ENCODE measurements around the gene IMMP2L.

DNA sequence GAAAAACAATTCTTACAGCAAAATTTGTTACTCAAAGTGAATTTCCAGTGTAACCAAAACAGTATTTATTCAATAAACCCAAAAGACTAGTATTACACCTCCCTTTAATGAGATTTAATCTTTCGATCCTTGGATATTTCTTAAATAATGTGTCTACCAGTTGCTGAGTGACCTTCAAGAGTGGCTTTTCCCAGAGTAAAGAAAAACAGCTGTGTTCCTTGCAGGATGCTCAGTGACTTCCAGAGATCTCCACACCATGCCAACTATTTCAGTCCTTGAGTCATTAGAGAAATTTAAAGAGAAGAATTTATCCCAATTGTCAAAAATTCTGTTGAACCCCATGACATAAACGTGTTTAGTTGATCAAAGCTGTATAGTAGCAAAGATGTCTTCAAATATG lies 44.0 kb downstream of the IMMP2L start:
- TF ChIP-seq, protein P1, sequence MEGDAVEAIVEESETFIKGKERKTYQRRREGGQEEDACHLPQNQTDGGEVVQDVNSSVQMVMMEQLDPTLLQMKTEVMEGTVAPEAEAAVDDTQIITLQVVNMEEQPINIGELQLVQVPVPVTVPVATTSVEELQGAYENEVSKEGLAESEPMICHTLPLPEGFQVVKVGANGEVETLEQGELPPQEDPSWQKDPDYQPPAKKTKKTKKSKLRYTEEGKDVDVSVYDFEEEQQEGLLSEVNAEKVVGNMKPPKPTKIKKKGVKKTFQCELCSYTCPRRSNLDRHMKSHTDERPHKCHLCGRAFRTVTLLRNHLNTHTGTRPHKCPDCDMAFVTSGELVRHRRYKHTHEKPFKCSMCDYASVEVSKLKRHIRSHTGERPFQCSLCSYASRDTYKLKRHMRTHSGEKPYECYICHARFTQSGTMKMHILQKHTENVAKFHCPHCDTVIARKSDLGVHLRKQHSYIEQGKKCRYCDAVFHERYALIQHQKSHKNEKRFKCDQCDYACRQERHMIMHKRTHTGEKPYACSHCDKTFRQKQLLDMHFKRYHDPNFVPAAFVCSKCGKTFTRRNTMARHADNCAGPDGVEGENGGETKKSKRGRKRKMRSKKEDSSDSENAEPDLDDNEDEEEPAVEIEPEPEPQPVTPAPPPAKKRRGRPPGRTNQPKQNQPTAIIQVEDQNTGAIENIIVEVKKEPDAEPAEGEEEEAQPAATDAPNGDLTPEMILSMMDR (IDR thresholded peaks at IDR 0.05), result no peak
- TF ChIP-seq EP300 (IDR thresholded peaks at IDR 0.05), result no peak
- TF ChIP-seq, protein P2, sequence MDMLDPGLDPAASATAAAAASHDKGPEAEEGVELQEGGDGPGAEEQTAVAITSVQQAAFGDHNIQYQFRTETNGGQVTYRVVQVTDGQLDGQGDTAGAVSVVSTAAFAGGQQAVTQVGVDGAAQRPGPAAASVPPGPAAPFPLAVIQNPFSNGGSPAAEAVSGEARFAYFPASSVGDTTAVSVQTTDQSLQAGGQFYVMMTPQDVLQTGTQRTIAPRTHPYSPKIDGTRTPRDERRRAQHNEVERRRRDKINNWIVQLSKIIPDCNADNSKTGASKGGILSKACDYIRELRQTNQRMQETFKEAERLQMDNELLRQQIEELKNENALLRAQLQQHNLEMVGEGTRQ (IDR thresholded peaks at IDR 0.05), result no peak
- TF ChIP-seq RFX5 (IDR thresholded peaks at IDR 0.05), result no peak
- TF ChIP-seq, protein P3, sequence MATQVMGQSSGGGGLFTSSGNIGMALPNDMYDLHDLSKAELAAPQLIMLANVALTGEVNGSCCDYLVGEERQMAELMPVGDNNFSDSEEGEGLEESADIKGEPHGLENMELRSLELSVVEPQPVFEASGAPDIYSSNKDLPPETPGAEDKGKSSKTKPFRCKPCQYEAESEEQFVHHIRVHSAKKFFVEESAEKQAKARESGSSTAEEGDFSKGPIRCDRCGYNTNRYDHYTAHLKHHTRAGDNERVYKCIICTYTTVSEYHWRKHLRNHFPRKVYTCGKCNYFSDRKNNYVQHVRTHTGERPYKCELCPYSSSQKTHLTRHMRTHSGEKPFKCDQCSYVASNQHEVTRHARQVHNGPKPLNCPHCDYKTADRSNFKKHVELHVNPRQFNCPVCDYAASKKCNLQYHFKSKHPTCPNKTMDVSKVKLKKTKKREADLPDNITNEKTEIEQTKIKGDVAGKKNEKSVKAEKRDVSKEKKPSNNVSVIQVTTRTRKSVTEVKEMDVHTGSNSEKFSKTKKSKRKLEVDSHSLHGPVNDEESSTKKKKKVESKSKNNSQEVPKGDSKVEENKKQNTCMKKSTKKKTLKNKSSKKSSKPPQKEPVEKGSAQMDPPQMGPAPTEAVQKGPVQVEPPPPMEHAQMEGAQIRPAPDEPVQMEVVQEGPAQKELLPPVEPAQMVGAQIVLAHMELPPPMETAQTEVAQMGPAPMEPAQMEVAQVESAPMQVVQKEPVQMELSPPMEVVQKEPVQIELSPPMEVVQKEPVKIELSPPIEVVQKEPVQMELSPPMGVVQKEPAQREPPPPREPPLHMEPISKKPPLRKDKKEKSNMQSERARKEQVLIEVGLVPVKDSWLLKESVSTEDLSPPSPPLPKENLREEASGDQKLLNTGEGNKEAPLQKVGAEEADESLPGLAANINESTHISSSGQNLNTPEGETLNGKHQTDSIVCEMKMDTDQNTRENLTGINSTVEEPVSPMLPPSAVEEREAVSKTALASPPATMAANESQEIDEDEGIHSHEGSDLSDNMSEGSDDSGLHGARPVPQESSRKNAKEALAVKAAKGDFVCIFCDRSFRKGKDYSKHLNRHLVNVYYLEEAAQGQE (IDR thresholded peaks at IDR 0.05), result no peak
- TF ChIP-seq, protein P4, sequence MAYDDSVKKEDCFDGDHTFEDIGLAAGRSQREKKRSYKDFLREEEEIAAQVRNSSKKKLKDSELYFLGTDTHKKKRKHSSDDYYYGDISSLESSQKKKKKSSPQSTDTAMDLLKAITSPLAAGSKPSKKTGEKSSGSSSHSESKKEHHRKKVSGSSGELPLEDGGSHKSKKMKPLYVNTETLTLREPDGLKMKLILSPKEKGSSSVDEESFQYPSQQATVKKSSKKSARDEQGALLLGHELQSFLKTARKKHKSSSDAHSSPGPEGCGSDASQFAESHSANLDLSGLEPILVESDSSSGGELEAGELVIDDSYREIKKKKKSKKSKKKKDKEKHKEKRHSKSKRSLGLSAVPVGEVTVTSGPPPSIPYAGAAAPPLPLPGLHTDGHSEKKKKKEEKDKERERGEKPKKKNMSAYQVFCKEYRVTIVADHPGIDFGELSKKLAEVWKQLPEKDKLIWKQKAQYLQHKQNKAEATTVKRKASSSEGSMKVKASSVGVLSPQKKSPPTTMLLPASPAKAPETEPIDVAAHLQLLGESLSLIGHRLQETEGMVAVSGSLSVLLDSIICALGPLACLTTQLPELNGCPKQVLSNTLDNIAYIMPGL (CRISPR knock-in tag; IDR thresholded peaks at IDR 0.05; ENCODE audit: borderline replicate concordance), result no peak

All from A549 (cell line).